ENCODE measurements around the gene TMCO6.
"Not testable (repeated sequence)": the region's sequence is repeated elsewhere in the genome, so short reads cannot be mapped to it uniquely, and the experiment has no call there.

GRCh38 chr5:140623061-140623460, 16.2 kb upstream of the TMCO6 start:
- TF ChIP-seq, protein P1, sequence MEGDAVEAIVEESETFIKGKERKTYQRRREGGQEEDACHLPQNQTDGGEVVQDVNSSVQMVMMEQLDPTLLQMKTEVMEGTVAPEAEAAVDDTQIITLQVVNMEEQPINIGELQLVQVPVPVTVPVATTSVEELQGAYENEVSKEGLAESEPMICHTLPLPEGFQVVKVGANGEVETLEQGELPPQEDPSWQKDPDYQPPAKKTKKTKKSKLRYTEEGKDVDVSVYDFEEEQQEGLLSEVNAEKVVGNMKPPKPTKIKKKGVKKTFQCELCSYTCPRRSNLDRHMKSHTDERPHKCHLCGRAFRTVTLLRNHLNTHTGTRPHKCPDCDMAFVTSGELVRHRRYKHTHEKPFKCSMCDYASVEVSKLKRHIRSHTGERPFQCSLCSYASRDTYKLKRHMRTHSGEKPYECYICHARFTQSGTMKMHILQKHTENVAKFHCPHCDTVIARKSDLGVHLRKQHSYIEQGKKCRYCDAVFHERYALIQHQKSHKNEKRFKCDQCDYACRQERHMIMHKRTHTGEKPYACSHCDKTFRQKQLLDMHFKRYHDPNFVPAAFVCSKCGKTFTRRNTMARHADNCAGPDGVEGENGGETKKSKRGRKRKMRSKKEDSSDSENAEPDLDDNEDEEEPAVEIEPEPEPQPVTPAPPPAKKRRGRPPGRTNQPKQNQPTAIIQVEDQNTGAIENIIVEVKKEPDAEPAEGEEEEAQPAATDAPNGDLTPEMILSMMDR (IDR thresholded peaks at IDR 0.05), result not testable (repeated sequence)
- TF ChIP-seq ZFX (IDR thresholded peaks at IDR 0.05; ENCODE audit: borderline replicate concordance), result not testable (repeated sequence)
